ENCODE data around the gene ZNF862. TPM values are rescaled to one million over a fixed set of nuclear protein-coding genes. Genes with fewer than 3 reads are reported as not detected.

Gene ZNF862
- total RNA-seq, 1 donor from 2014 or later, result 30.5 TPM

- intact Hi-C loops (cut with micrococcal nuclease), result loop anchor here (1.0 to 2.0 kb wide), 4 partner anchors 7 to 96 kb away; partner anchors contain the start of genes ATP6V0E2 and ZNF862
Observed at GRCh38 chr7:149864751-149865150, 26.6 kb downstream of the ZNF862 start.

GRCh38 chr7:149865437-149865836 lies 27.3 kb downstream of the ZNF862 start:
- intact Hi-C loops (cut with micrococcal nuclease), result loop anchor here (1.0 to 2.0 kb wide), 4 partner anchors 8 to 95 kb away; partner anchors contain the start of genes ATP6V0E2 and ZNF862

GRCh38 chr7:149866139-149866778 lies 28.1 kb downstream of the ZNF862 start:
- intact Hi-C loops (cut with micrococcal nuclease), result no loop called here

GRCh38 chr7:149866779-149867447 lies 28.7 kb downstream of the ZNF862 start:
- intact Hi-C loops (cut with micrococcal nuclease), result no loop called here

GRCh38 chr7:149867762-149868622 lies 29.8 kb downstream of the ZNF862 start:
- intact Hi-C loops (cut with micrococcal nuclease), result no loop called here

GRCh38 chr7:149868623-149869290 lies 30.6 kb downstream of the ZNF862 start:
- intact Hi-C loops (cut with micrococcal nuclease), result no loop called here

GRCh38 chr7:149869291-149869650 lies 31.1 kb downstream of the ZNF862 start:
- intact Hi-C loops (cut with micrococcal nuclease), result no loop called here

GRCh38 chr7:149869867-149870266 lies 31.7 kb downstream of the ZNF862 start:
- intact Hi-C loops (cut with micrococcal nuclease), result loop anchor here (1.0 to 10.0 kb wide), 7 partner anchors 14 to 885 kb away; partner anchors contain the start of gene ZNF775

- intact Hi-C loops (cut with micrococcal nuclease), result loop anchor here (1.0 to 10.0 kb wide), 7 partner anchors 14 to 885 kb away; partner anchors contain the start of gene ZNF775
Observed at GRCh38 chr7:149870274-149870673, 32.1 kb downstream of the ZNF862 start.

GRCh38 chr7:149870701-149871483 lies 32.7 kb downstream of the ZNF862 start:
- intact Hi-C loops (cut with micrococcal nuclease), result loop anchor here (1.0 to 10.0 kb wide), 7 partner anchors 15 to 884 kb away; partner anchors contain the start of gene ZNF775

- intact Hi-C loops (cut with micrococcal nuclease), result loop anchor here (2.0 to 10.0 kb wide), 6 partner anchors 65 to 883 kb away; partner anchors contain the start of gene ZNF775
Observed at GRCh38 chr7:149871576-149871975, 33.4 kb downstream of the ZNF862 start.

- intact Hi-C loops (cut with micrococcal nuclease), result loop anchor here (1.0 to 10.0 kb wide), 10 partner anchors 7 to 1355 kb away; partner anchors contain the start of genes ABCF2, TMUB1, ZNF775 and ZNF862
Observed at GRCh38 chr7:149872419-149873073, 34.4 kb downstream of the ZNF862 start.

- intact Hi-C loops (cut with micrococcal nuclease), result loop anchor here (1.0 to 10.0 kb wide), 10 partner anchors 8 to 1354 kb away; partner anchors contain the start of genes ABCF2, TMUB1, ZNF775 and ZNF862
Observed at GRCh38 chr7:149873074-149873969, 35.1 kb downstream of the ZNF862 start, which contains the start of gene ATP6V0E2. ATP6V0E2 (plus strand) TSS chr7:149873969; CDS start chr7:149874066, 97 bp downstream.

- intact Hi-C loops (cut with micrococcal nuclease), result loop anchor here (1.0 to 10.0 kb wide), 11 partner anchors 9 to 1353 kb away; partner anchors contain the start of genes ABCF2, TMUB1, ZNF775 and ZNF862
Observed at GRCh38 chr7:149873970-149874643, 35.9 kb downstream of the ZNF862 start.

GRCh38 chr7:149874644-149875028 lies 36.5 kb downstream of the ZNF862 start:
- intact Hi-C loops (cut with micrococcal nuclease), result loop anchor here (2.0 to 10.0 kb wide), 5 partner anchors 104 to 880 kb away; partner anchors contain the start of gene ZNF775

GRCh38 chr7:149875396-149875795 lies 37.2 kb downstream of the ZNF862 start:
- intact Hi-C loops (cut with micrococcal nuclease), result loop anchor here (2.0 to 10.0 kb wide), 3 partner anchors 105 to 879 kb away; a partner anchor contains a TSS

GRCh38 chr7:149877890-149878522 lies 39.8 kb downstream of the ZNF862 start:
- intact Hi-C loops (cut with micrococcal nuclease), result loop anchor here (10.0 kb wide), 2 partner anchors 163 to 877 kb away; a partner anchor contains a TSS

Measured in T-helper 1 cell treated with Interleukin-12 subunit alpha and Interleukin-12 subunit beta and Interleukin-4 antibody, amounts not matched to agents 30 ng/mL and 1 ng/mL, for 36 hours (primary cell).